WTC11 (cell line): ENCODE data around the gene MIA.
"Not testable (repeated sequence)": the region's sequence is repeated elsewhere in the genome, so short reads cannot be mapped to it uniquely, and the experiment has no call there.

Source experiments
- CBFB ChIP-seq: sonication (generic); formaldehyde crosslinking; IDR thresholded peaks from 2 replicates; pipeline ENCODE4 v1.8.1; 2022; ENCODE audit warnings: mild to moderate bottlenecking, low read depth, missing genetic modification reagents
- CTCF ChIP-seq: fragments of 200-600 bp; IDR thresholded peaks from 2 replicates; pipeline ENCODE4 v1.8.0; 2022; ENCODE audit warnings: antibody characterized with exemption
- ELF4 ChIP-seq: sonication (generic); formaldehyde crosslinking; IDR thresholded peaks from 2 replicates; pipeline ENCODE4 v1.8.1; 2022; ENCODE audit warnings: low read depth, mild to moderate bottlenecking, moderate library complexity, missing genetic modification reagents
- FOXP4 ChIP-seq: sonication (generic); formaldehyde crosslinking; IDR thresholded peaks from 2 replicates; pipeline ENCODE4 v1.8.0; 2022; ENCODE audit warnings: mild to moderate bottlenecking, missing genetic modification reagents
- JUN ChIP-seq: sonication (generic); formaldehyde crosslinking; IDR thresholded peaks from 2 replicates; pipeline ENCODE4 v1.8.0; 2023; ENCODE audit warnings: mild to moderate bottlenecking, missing genetic modification reagents
- MAX ChIP-seq: sonication (generic); formaldehyde crosslinking; IDR thresholded peaks from 2 replicates; pipeline ENCODE4 v1.8.0; 2022; ENCODE audit warnings: mild to moderate bottlenecking, missing genetic modification reagents
- NFYB ChIP-seq: sonication (generic); formaldehyde crosslinking; conservative IDR thresholded peaks from 2 replicates; pipeline ENCODE4 v1.8.0; 2022; ENCODE audit warnings: low read depth, missing genetic modification reagents
- SP1 ChIP-seq: sonication (generic); formaldehyde crosslinking; conservative IDR thresholded peaks from 2 replicates; pipeline ENCODE4 v1.8.1; 2022; ENCODE audit warnings: missing genetic modification reagents
- USF1 ChIP-seq: sonication (generic); formaldehyde crosslinking; IDR thresholded peaks from 2 replicates; pipeline ENCODE4 v1.8.0; 2022; ENCODE audit warnings: mild to moderate bottlenecking, missing genetic modification reagents
- ZNF232 ChIP-seq: sonication (generic); formaldehyde crosslinking; IDR thresholded peaks from 2 replicates; pipeline ENCODE4 v1.8.0; 2022; ENCODE audit warnings: mild to moderate bottlenecking, missing genetic modification reagents

GRCh38 chr19:40784146-40784545, 8.8 kb downstream of the MIA start:
- not testable (repeated sequence) for TF ChIP-seq ELF4 (CRISPR knock-in tag); CTCF; ZNF232 (CRISPR knock-in tag); NFYB (CRISPR knock-in tag); CBFB (CRISPR knock-in tag); MAX; USF1 (CRISPR knock-in tag); JUN (CRISPR knock-in tag); SP1 (CRISPR knock-in tag); FOXP4 (CRISPR knock-in tag)
